Tibial artery (tissue), 4 donors: ENCODE data around the gene BHLHA9.
A peak's percentile ranks its signal among the peaks of the same experiment; 100 is the strongest.
"Not testable (repeated sequence)": the region's sequence is repeated elsewhere in the genome, so short reads cannot be mapped to it uniquely, and the experiment has no call there.

Source experiments
- DNase-seq, 2 donors: peaks; one replicate each; pipeline ENCODE4 v3.0.0-alpha.2; 2019
- H3K27ac ChIP-seq, 2 donors: fragments of 200-600 bp; sonication (generic) in 1 of 2; 1 replicate in 1 of 2; 2 replicates in 1 of 2; pipeline ENCODE4 v1.5.1; 2018 to 2019; ENCODE audit warnings: mild to moderate bottlenecking in 1 of 2
- H3K27me3 ChIP-seq, 2 donors: fragments of 200-600 bp; sonication (generic) in 1 of 2; one replicate each; pipeline versions ENCODE4 v1.5.1 to v1.6.0; 2016 to 2019
- H3K36me3 ChIP-seq, 3 donors: fragments of 200-600 bp; sonication (generic) in 2 of 3; one replicate each; pipeline ENCODE4 v1.5.1; 2016 to 2019; ENCODE audit warnings: mild to moderate bottlenecking in 2 of 3
- H3K4me1 ChIP-seq, 4 donors: fragments of 200-600 bp; sonication (generic) in 2 of 4; 1 replicate in 3 of 4; 2 replicates in 1 of 4; pipeline ENCODE4 v1.5.1; 2016 to 2019
- H3K4me3 ChIP-seq, 2 donors: fragments of 200-600 bp; sonication (generic) in 1 of 2; 1 replicate in 1 of 2; 2 replicates in 1 of 2; pipeline ENCODE4 v1.5.1; 2018 to 2019; ENCODE audit warnings: mild to moderate bottlenecking in 2 of 2
- H3K9me3 ChIP-seq, 3 donors: fragments of 200-600 bp; sonication (generic) in 1 of 3; one replicate each; pipeline ENCODE4 v1.5.1; 2016 to 2019
- intact Hi-C: fragments of 100-400 bp; cut with DNase I; formaldehyde crosslinking; loops from one replicate; pipeline ENCODE4 v1.15.0; 2023; ENCODE audit warnings: low total_unique reads
- TF ChIP-seq, protein P1 (sequence below), 2 experiments: fragments of 200-600 bp in 1 of 2; fragments of 450-650 bp in 1 of 2; IDR thresholded peaks; one replicate each; pipeline ENCODE4 v1.5.1; 2017 to 2019; ENCODE audit warnings: antibody characterized with exemption in 2 of 2, mild to moderate bottlenecking in 1 of 2, moderate library complexity in 1 of 2

BHLHA9 gene

DNA sequence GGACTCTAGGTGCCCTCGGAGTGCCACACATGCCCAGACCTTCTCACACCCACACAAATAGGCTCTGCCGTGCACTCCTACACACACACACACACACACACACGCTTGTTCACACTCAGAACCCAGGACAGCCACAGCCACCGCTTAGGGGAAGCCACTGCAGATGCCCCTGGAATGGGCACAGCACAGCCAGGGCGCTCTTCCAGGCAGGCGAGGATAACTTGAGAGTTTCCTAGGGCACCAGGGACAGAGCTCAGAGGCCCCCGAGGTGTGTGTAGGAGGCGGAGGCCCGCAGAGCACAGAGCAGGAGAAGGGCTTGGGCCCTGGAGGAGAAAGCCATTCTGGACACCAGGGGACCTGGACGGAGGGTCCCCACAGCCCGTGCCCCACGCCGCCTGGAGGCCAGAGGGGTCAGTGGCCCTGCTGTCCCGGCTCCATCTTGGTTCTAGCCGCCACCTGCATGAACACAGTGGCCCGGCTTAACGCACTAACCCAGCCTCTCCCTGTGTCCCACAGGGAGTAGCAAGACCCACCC lies 30.2 kb downstream of the BHLHA9 start:
- H3K27me3 ChIP-seq: peaks cover 0 to 9% of the 10 kb centered on the region in 2 donors
- intact Hi-C loops: no loop called here
- H3K4me3 ChIP-seq: no peak overlapping the region
- H3K9me3 ChIP-seq: no peaks in the 10 kb centered on the region
- peaks cover 0 to 15% (median 0%) of the 10 kb centered on the region in 4 donors for H3K4me1 ChIP-seq
- DNase-seq: no peak
- TF ChIP-seq, protein P1, sequence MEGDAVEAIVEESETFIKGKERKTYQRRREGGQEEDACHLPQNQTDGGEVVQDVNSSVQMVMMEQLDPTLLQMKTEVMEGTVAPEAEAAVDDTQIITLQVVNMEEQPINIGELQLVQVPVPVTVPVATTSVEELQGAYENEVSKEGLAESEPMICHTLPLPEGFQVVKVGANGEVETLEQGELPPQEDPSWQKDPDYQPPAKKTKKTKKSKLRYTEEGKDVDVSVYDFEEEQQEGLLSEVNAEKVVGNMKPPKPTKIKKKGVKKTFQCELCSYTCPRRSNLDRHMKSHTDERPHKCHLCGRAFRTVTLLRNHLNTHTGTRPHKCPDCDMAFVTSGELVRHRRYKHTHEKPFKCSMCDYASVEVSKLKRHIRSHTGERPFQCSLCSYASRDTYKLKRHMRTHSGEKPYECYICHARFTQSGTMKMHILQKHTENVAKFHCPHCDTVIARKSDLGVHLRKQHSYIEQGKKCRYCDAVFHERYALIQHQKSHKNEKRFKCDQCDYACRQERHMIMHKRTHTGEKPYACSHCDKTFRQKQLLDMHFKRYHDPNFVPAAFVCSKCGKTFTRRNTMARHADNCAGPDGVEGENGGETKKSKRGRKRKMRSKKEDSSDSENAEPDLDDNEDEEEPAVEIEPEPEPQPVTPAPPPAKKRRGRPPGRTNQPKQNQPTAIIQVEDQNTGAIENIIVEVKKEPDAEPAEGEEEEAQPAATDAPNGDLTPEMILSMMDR (IDR thresholded peaks at IDR 0.05): no peak
- H3K36me3 ChIP-seq: peaks cover 0 to 5% (median 4%) of the 10 kb centered on the region in 3 donors
- H3K27ac ChIP-seq: no peak overlapping the region

DNA sequence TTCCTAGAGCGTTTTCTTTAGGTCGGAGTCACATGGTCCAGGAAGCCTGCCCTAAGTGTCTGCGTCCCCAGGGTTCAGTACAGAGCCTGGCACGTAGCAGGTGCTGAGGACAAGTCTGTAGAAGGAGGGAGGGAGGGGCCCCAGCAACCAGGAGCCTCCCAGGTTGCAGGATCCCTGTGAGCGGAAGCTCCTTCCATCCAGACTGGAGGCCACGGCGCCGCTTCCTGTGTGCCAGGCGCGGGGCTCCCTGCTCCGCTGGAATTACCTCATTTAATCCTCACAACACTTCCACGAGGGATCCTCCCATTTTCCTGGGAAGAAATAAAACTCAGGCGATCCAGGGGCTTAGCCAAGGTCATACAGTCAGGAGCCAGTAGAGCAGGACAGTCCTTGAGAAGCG lies 31.3 kb downstream of the BHLHA9 start:
- intact Hi-C loops: no loop called here

DNA sequence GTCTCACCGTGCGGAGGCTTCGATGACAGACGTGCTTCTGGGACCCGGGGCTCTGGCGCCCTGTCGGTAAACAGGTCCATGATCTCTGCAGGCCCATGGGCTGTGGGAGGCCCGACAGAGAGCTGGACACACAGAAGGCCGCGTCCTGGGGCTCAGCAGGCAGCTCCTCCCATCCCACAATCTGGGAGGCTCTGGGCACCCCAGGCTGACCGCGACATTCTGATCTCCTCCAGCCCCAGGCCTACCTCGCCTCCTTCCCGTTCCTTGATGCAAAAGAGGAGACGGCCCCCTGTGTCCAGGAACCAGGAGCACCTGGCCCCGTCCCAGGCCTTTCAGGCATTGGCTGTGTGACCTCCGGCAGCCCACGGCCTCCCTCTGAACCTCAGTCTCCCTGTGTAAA lies 32.5 kb downstream of the BHLHA9 start:
- Histone ChIP-seq H3K27me3 (peaks cover 0 to 9% of the 10 kb centered on the region in 2 donors), H3K36me3 (peaks cover 0 to 4% (median 3%) of the 10 kb centered on the region in 3 donors), H3K9me3 (no peaks in the 10 kb centered on the region), H3K4me3 (no peak overlapping the region), H3K4me1 (peaks cover 0 to 19% (median 0%) of the 10 kb centered on the region in 4 donors), H3K27ac (no peak overlapping the region)
- no peak for DNase-seq
- TF ChIP-seq, protein P1 (IDR thresholded peaks at IDR 0.05): no peak
- intact Hi-C loops: no loop called here

More for the DNA sequence above, 31.3 kb downstream of the BHLHA9 start:
- Histone ChIP-seq H3K4me3 (no peak overlapping the region), H3K27me3 (peaks cover 0 to 9% of the 10 kb centered on the region in 2 donors), H3K4me1 (peaks cover 0 to 19% (median 0%) of the 10 kb centered on the region in 4 donors), H3K9me3 (no peaks in the 10 kb centered on the region), H3K27ac (no peak overlapping the region), H3K36me3 (peaks cover 0 to 5% (median 4%) of the 10 kb centered on the region in 3 donors)
- DNase-seq: no peak
- TF ChIP-seq, protein P1 (IDR thresholded peaks at IDR 0.05): no peak

GRCh38 chr17:1304522-1304921 lies 34.3 kb downstream of the BHLHA9 start:
- Histone ChIP-seq H3K9me3 (no peaks in the 10 kb centered on the region), H3K36me3 (no peaks in the 10 kb centered on the region), H3K4me1 (peaks cover 0 to 19% (median 0%) of the 10 kb centered on the region in 4 donors), H3K27ac (peak overlapping the region; percentile 2 to 64), H3K27me3 (peaks cover 0 to 2% of the 10 kb centered on the region in 2 donors), H3K4me3 (no peak overlapping the region)
- TF ChIP-seq, protein P1 (IDR thresholded peaks at IDR 0.05): no peak
- intact Hi-C loops: no loop called here
- DNase-seq: no peak

GRCh38 chr17:1304962-1305563 lies 34.8 kb downstream of the BHLHA9 start:
- no peak for DNase-seq
- intact Hi-C loops: no loop called here
- no peaks in the 10 kb centered on the region for H3K9me3 ChIP-seq
- H3K27ac ChIP-seq: peak overlapping the region; percentile 2 to 64
- H3K27me3 ChIP-seq: no peaks in the 10 kb centered on the region
- TF ChIP-seq, protein P1 (IDR thresholded peaks at IDR 0.05): no peak
- H3K4me3 ChIP-seq: no peak overlapping the region
- H3K4me1 ChIP-seq: peaks cover 0 to 19% (median 0%) of the 10 kb centered on the region in 4 donors
- H3K36me3 ChIP-seq: no peaks in the 10 kb centered on the region

DNA sequence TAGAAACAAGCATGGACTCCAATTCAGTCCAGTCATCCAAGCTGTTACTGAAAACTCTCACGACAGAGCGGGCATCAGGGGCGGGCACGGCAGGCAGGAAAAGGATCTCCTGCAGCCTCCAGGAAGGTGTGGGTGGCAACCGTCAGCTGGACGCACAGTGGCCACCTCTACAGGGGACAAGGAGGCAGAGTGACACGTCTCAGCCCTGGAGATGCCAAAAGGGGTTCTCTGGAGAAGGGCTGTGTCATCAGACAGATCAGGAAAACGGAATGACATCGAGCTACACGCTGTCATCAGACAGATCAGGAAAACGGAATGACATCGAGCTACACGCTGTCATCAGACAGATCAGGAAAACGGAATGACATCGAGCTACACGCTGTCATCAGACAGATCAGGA lies 37.6 kb downstream of the BHLHA9 start:
- DNase-seq, intact Hi-C loops, H3K4me3 ChIP-seq, H3K36me3 ChIP-seq, H3K27ac ChIP-seq, H3K9me3 ChIP-seq, H3K27me3 ChIP-seq: not testable (repeated sequence)
- H3K4me1 ChIP-seq: peaks cover 0 to 26% (median 0%) of the 10 kb centered on the region in 4 donors
